Measurements from ENCODE around the gene RNF157. TPM values are rescaled to one million over a fixed set of nuclear protein-coding genes. Genes with fewer than 3 reads are reported as not detected.

Gene RNF157
- total and polyA plus RNA-seq, 2 of the 13 experiments (the other 11 are each of a cell fraction or from before 2014, with no cell fraction given) = 0.44 to 1.5 TPM

DNA sequence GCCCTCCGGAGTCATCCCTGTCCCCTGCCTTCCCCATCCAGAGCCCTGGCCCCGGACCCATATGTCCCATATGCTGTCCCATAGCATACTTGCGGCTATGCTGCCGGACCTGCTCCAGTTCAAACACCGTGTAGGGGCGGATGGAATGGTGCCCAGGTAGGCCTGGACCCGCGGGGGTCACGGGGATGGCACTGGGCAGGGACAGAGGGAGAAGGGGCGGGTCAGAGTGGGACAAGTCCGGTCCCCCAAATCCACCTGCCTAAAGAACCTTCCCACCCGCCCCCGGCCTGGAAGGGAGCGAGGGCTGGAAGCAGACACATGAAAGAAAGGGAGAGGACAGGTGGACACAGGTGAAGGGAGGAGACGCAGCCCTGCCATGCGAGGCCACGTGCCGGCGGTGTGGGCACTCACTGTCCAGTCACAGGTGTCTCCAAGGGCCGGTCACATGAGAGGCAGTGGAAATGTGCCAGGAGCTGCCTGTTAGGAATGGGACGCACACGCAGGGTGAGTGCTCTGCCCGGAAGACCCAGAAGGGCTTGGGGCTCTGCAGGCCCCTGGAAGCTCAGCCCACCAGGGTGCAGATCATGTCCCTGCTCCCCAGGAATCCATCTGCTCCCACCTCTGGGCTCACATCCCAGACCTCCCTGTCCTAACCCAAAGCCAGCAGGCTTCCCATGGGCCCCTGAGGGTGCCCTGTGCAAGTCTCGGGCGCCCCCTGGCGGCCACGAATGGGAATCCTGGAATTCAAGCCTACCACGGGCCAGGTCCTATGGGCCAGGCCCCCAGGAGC is 38.9 kb upstream of the RNF157 start (continued):
- TF ChIP-seq CBX2 (IDR thresholded peaks at IDR 0.05; ENCODE audit: low read depth, low read length) (no peak), CBX2 (CRISPR knock-in tag; IDR thresholded peaks at IDR 0.05; ENCODE audit: low read depth) (no peak), ZNF460 (CRISPR knock-in tag; IDR thresholded peaks at IDR 0.05; ENCODE audit: borderline replicate concordance) (no peak), ZNF772 (CRISPR knock-in tag; IDR thresholded peaks at IDR 0.05) (no peak), ISX (CRISPR knock-in tag; conservative IDR thresholded peaks at IDR 0.05) (no peak), GPN1 (CRISPR knock-in tag; IDR thresholded peaks at IDR 0.05; ENCODE audit: borderline replicate concordance) (no peak; the same call in 1 of the 2 replicates), MLLT10 (CRISPR knock-in tag; IDR thresholded peaks at IDR 0.05) (no peak), ZNF768 (CRISPR knock-in tag; IDR thresholded peaks at IDR 0.05) (peak; percentile 32; the same call in 1 of the 2 replicates), PRMT3 (CRISPR knock-in tag; IDR thresholded peaks at IDR 0.05; ENCODE audit: borderline replicate concordance, low read depth) (no peak), NONO (IDR thresholded peaks at IDR 0.05) (no peak), NONO (CRISPR knock-in tag; conservative IDR thresholded peaks at IDR 0.05) (no peak), SNAI1 (CRISPR knock-in tag; IDR thresholded peaks at IDR 0.05; ENCODE audit: borderline replicate concordance) (no peak), NFIC (IDR thresholded peaks at IDR 0.05; ENCODE audit: low read length) (no peak)
- TF ChIP-seq, protein P1, sequence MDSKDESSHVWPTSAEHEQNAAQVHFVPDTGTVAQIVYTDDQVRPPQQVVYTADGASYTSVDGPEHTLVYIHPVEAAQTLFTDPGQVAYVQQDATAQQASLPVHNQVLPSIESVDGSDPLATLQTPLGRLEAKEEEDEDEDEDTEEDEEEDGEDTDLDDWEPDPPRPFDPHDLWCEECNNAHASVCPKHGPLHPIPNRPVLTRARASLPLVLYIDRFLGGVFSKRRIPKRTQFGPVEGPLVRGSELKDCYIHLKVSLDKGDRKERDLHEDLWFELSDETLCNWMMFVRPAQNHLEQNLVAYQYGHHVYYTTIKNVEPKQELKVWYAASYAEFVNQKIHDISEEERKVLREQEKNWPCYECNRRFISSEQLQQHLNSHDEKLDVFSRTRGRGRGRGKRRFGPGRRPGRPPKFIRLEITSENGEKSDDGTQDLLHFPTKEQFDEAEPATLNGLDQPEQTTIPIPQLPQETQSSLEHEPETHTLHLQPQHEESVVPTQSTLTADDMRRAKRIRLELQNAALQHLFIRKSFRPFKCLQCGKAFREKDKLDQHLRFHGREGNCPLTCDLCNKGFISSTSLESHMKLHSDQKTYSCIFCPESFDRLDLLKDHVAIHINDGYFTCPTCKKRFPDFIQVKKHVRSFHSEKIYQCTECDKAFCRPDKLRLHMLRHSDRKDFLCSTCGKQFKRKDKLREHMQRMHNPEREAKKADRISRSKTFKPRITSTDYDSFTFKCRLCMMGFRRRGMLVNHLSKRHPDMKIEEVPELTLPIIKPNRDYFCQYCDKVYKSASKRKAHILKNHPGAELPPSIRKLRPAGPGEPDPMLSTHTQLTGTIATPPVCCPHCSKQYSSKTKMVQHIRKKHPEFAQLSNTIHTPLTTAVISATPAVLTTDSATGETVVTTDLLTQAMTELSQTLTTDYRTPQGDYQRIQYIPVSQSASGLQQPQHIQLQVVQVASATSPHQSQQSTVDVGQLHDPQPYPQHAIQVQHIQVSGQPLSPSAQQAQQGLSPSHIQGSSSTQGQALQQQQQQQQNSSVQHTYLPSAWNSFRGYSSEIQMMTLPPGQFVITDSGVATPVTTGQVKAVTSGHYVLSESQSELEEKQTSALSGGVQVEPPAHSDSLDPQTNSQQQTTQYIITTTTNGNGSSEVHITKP (CRISPR knock-in tag; IDR thresholded peaks at IDR 0.05; ENCODE audit: low read depth) = no peak
- TF ChIP-seq, protein P2, sequence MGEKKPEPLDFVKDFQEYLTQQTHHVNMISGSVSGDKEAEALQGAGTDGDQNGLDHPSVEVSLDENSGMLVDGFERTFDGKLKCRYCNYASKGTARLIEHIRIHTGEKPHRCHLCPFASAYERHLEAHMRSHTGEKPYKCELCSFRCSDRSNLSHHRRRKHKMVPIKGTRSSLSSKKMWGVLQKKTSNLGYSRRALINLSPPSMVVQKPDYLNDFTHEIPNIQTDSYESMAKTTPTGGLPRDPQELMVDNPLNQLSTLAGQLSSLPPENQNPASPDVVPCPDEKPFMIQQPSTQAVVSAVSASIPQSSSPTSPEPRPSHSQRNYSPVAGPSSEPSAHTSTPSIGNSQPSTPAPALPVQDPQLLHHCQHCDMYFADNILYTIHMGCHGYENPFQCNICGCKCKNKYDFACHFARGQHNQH (CRISPR knock-in tag; IDR thresholded peaks at IDR 0.05) = peak; percentile 51; the same call in 1 of the 2 replicates
- TF ChIP-seq, protein P3, sequence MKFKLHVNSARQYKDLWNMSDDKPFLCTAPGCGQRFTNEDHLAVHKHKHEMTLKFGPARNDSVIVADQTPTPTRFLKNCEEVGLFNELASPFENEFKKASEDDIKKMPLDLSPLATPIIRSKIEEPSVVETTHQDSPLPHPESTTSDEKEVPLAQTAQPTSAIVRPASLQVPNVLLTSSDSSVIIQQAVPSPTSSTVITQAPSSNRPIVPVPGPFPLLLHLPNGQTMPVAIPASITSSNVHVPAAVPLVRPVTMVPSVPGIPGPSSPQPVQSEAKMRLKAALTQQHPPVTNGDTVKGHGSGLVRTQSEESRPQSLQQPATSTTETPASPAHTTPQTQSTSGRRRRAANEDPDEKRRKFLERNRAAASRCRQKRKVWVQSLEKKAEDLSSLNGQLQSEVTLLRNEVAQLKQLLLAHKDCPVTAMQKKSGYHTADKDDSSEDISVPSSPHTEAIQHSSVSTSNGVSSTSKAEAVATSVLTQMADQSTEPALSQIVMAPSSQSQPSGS (CRISPR knock-in tag; IDR thresholded peaks at IDR 0.05) = peak; percentile 46; the same call in 1 of the 2 replicates
- TF ChIP-seq, protein P4, sequence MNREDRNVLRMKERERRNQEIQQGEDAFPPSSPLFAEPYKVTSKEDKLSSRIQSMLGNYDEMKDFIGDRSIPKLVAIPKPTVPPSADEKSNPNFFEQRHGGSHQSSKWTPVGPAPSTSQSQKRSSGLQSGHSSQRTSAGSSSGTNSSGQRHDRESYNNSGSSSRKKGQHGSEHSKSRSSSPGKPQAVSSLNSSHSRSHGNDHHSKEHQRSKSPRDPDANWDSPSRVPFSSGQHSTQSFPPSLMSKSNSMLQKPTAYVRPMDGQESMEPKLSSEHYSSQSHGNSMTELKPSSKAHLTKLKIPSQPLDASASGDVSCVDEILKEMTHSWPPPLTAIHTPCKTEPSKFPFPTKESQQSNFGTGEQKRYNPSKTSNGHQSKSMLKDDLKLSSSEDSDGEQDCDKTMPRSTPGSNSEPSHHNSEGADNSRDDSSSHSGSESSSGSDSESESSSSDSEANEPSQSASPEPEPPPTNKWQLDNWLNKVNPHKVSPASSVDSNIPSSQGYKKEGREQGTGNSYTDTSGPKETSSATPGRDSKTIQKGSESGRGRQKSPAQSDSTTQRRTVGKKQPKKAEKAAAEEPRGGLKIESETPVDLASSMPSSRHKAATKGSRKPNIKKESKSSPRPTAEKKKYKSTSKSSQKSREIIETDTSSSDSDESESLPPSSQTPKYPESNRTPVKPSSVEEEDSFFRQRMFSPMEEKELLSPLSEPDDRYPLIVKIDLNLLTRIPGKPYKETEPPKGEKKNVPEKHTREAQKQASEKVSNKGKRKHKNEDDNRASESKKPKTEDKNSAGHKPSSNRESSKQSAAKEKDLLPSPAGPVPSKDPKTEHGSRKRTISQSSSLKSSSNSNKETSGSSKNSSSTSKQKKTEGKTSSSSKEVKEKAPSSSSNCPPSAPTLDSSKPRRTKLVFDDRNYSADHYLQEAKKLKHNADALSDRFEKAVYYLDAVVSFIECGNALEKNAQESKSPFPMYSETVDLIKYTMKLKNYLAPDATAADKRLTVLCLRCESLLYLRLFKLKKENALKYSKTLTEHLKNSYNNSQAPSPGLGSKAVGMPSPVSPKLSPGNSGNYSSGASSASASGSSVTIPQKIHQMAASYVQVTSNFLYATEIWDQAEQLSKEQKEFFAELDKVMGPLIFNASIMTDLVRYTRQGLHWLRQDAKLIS (CRISPR knock-in tag; IDR thresholded peaks at IDR 0.05) = no peak
